Activated naive CD8-positive, alpha-beta T cell treated with anti-CD3 and anti-CD28 coated beads, Interleukin-2, amount 50 U/mL, for 16 hours (primary cell): ENCODE results near the gene NSD2.
"Not testable (repeated sequence)": the region's sequence is repeated elsewhere in the genome, so short reads cannot be mapped to it uniquely, and the experiment has no call there.

ENCODE experiments used
- DNase-seq: peaks from one replicate; pipeline ENCODE4 v3.0.0-alpha.2; 2020; ENCODE audit warnings: low read depth, low spot score

The NSD2 gene

DNA sequence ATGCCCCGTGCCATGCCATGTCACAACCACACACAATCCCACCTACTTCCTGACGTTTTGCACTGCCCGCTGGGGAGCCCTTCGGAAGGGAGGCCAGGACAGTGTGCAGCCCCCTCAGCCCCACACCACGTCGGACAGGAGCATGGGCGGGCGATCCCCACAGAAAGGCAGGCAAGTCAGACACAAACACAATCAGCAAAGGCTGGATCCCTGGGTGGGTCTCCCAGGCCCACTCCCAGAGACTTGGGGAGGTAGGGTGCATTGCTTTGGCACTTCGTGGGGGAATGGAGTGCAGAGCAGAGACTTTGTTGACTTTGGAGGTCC, 29.3 kb upstream of the NSD2 start:
- no peak for DNase-seq

DNA sequence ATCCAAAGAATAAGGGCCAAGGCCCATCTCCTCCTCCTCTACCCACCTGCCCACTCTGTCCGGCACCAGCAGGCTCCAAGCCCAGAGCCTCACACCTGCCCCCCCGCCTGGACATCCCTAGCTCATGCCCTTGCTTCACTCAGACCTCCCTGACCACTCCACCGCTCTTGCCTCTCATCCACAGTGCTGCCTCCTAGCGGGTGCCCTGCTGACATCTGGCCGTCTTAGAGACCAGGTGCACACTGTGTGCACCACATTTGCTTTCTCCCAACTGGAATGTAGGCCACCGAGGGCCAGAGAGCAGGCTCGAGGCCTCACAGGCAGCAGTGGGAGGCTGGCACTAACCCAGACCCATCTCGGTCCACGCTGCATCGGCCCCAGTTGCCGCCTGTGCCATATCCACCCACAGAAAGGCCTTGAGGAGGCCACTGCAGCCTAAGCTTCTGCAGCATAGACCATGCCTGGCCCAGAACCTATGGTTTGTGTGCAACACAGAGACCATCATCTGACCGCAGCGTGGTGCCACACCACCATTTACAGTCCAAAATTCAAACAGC, 28.8 kb upstream of the NSD2 start:
- no peak for DNase-seq

GRCh38 chr4:1842993-1843448, 28.2 kb upstream of the NSD2 start:
- DNase-seq, result no peak

DNA sequence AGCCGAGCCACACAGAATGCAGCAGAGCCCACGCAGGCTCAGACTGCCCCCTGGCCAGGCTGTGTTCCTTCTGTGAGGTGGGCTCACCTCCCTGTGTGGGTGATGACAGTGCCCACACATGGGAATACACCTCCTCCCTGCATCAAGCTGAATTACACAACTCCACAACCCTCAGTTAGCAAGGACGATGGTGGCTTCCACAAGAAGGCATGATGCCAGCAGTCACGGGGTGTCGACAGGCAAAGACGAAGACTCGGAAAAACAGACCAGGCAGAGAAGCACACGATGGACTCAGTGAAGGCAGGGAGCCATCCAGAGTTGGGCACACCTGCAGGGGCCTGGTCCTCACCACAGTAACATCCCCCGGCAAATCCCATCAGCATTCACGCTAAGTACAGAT, 27.3 kb upstream of the NSD2 start:
- DNase-seq, result no peak

DNA sequence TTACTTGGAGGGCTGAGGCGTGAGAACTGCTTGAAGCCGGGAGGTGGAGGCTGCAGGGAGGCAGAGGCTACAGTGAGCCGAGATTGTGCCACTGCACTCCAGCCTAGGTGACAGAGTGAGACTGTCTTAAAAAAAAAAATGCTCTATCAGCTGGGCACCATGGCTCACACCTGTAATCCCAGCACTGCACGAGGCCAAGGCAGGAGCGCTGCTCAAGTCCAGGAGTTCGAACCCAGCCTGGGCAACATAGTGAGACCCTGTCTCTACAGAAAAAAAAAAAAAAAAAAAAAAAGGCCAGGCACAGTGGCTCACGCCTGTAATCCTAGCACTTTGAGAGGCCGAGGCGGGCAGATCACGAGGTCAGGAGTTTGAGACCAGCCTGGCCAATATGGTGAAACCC, 26.6 kb upstream of the NSD2 start:
- DNase-seq, result not testable (repeated sequence)

- no peak for DNase-seq
Observed at GRCh38 chr4:1846580-1846979, 24.6 kb upstream of the NSD2 start.

GRCh38 chr4:1850276-1850675, 20.9 kb upstream of the NSD2 start:
- no peak for DNase-seq

- DNase-seq, result no peak
Observed at GRCh38 chr4:1851160-1851559, 20.0 kb upstream of the NSD2 start.

DNA sequence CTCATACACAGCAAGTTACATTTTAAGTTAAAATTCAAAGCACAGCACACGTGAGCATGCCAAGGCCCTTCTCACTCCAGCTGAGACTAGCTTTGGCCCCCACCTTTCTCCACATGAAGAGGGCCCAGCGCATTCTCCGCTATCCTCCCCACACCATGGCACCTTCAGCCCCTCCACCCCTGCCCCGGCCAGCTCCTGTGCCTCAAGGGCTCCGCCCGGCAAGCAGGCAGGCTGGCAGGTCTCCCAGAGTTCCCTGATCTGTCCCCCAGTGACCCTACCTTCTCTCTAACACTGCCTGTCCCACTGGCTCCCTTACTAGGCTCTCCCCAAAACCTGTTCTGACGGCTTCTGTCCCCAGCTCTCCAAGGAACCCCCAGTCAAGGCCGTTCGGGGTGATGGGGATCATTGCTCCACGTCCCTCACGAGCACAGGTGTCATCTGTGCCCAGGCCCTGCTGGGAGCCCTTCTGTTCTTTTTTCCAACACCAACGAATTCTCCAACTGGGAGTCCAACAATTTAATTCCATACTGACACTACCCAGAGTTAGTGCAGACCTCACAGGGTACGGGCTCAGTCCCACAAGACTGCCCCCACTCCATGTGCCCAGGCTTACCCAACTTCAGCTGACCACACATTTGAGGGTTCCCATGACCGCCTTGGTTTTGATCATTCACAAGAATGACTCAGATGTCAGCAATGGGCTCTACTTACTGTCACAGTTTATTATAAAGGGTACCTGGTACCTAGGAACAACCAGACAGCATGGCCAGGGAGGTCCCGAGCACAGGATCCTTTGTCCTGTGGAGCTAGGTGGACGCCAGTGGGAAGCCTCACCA, 19.4 kb upstream of the NSD2 start:
- no peak for DNase-seq

GRCh38 chr4:1852904-1853623, 18.1 kb upstream of the NSD2 start:
- DNase-seq, result no peak

- DNase-seq, result no peak
Observed at GRCh38 chr4:1854752-1855151, 16.4 kb upstream of the NSD2 start.

GRCh38 chr4:1855333-1856070, 15.7 kb upstream of the NSD2 start:
- no peak for DNase-seq

- peak; percentile 85 for DNase-seq
Observed at GRCh38 chr4:1856071-1856942, 14.9 kb upstream of the NSD2 start, which contains the start of gene LETM1. Gene LETM1 (minus strand): TSS chr4:1856156. CDS start chr4:1855950, 206 bp downstream.

- DNase-seq, result no peak
Observed at GRCh38 chr4:1856943-1857699, 14.1 kb upstream of the NSD2 start.

DNA sequence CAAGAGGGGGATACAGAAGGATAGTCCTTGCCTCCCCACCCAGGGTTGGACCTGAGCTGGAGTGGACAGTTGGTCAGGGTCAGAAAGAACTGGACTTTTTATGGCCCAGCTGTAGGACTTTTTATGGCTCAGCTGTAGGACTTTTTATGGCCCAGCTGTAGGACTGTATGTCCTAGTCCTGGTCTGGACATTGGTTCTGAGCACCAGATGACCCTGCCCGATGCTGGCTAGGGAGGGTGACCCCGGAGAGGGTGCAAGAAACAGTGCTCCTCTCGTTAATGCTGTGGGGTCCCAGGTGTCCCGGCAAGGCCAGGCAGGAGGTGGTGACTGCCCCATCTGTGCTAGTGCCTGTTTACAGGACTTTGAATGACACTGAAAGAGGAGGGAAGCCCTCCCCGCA, 13.3 kb upstream of the NSD2 start:
- DNase-seq, result no peak

DNA sequence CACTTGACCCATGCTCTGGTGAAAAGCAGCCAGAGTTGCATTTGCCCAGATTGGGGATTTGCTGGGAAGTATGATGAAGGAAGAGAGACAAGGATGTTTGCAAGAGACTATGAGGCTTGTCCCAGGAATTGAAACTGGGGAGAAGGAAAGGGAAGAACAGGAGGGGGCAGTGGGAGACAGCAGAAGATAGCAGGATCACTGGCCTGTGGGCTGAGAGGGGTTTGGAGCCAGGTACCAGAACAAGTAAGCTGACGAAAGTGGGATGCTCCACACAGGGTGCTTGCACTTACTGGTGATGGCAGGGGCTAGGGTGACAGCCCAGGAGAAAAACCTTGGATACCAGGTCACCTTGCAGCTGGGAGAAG, 11.8 kb upstream of the NSD2 start:
- DNase-seq, result no peak

DNA sequence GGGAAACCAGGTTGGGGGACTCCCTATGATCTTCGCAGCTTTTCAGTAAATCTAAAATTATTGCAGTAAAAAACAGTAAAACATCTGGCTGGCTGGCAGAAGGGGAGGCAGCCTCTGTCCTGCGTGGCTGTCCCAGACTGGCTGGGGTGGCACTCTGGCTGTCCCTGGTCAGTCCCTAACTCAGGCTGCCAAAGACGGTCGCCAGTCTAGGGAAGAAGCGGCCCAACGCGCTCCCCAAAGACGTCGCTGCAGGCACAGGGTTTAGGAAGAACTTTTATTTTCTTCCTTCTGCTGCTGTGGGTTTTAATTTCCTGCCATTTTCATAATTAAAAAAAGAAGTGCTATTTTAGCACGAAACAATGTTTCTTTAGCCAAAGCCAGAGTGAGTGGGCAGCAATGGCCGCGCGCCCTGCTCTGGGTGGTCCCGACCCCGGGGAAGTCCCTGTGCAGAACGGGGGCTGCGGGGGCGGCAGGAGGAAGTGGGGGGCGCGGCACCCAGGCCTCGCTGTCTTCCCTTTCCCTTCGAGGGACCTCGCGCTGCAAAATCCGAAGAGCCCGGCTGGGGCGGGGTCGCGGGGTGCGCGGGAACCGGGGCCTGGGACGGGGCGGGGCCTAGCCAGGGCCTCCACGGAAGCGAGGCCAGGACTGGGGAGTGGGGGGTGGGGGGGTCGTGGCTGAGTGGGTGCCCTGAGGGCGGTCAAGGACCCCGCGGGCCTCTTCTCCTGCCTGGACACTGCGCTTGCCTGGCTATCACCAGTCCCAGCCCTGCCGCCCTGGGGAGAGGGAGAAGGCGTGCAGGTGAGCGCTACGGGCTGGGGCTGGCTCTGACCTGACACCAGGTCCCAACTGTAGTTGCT, 8.9 kb upstream of the NSD2 start:
- DNase-seq, result no peak

- no peak for DNase-seq
Observed at GRCh38 chr4:1862961-1863296, 8.3 kb upstream of the NSD2 start.

GRCh38 chr4:1863297-1864033, 7.7 kb upstream of the NSD2 start:
- DNase-seq, result no peak
